NCI-H226 (cell line): ENCODE results near the gene ETS1.

Experiments used
- DNase-seq: peaks from one replicate; pipeline ENCODE4 v3.0.0-alpha.2; 2015

The ETS1 gene

GRCh38 chr11:128592454-128592853, 5.1 kb upstream of the ETS1 start:
- DNase-seq: no peak

DNA sequence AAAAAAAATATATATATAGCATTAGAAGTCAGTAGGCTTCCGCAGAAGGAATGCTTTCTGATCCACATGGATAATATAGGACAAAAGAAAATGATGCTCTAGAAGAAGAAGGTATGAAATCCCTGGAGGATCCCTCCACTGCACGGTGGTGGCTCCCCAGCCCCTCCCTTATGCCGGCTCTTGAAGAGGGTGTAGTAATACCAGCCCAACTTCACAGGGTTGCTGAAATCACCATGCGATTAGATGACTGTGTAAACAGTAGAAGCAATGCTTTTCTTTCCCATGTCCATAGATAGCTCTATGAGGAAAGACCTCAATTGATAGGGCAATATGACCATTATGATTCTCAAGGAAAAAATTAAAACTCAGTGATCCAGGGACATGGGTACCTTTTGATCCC, 3.2 kb upstream of the ETS1 start:
- DNase-seq: no peak

DNA sequence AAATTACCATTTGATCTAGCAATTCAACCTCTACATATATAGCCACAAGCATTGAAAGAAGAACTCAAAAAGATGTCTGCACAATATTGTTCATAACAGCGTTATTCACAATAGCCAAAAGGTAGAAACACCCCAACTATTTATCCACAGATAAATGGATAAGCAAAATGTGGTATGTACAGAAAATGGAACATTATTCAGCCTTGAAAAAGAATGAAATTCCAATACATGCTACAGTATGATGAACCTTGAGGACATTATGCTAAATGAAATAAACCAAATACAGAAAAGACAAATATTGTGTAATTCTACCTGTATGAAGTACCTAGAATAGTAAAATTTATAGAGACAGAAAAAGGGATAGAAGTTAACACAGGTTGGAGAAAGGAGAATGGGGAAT, 2.6 kb upstream of the ETS1 start:
- no peak for DNase-seq

DNA sequence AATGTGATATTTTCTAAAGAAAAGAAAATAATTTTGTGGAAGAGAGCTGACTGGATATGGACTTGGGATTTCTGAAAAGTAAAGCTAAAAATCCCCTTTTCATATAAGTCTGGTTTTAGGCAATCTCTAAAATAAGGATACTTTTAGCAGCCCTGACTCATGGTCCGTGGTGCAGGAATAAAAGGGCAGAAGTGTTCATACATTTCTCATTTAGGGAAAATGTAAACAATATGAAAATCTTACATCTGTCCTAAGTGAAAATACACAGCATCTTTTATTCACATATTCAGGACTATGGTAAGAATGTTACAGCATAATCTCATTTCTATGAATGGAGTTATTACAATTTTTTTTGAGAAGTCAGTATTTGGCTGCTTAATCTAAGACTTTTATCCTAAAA, 735 bp upstream of the ETS1 start:
- DNase-seq: no peak

- DNase-seq: no peak
Observed at GRCh38 chr11:128586689-128587088, 669 bp downstream of the ETS1 start.

DNA sequence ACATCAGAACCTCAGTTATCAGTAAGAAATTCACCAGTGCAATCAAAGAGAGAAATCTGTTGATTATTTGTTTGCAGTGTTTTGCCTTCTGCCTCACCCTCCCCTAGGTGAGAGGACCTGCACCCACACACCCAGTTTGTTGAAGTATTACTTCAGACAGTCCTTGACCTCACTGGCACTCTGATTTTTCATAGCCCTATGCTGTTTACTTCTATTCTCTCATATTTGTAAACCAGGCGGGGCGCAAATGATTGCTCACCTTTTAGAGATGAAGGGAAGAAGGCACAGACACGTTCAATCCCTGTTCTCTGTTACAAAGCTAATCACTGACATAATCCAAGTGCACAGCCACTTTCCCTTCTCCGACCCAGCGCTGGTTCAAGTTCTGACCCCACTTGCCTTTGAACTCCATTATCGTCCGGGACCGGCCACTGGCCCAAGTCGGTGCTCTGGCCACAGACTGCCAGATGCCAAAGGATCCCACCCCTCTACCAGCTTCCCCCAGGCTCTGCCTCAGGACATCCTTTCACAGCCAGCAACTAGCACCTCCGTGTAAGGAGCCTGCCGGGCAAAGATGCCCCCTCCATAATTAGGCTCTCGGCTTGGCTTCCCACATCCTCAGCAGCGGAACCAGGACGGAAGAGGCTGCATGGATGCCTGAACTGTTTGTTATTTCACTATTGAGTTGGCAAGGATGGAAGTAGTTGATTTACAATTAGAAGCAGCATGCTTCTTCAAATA, 1.7 kb downstream of the ETS1 start:
- DNase-seq: no peak

- no peak for DNase-seq
Observed at GRCh38 chr11:128584253-128584652, 3.1 kb downstream of the ETS1 start.

DNA sequence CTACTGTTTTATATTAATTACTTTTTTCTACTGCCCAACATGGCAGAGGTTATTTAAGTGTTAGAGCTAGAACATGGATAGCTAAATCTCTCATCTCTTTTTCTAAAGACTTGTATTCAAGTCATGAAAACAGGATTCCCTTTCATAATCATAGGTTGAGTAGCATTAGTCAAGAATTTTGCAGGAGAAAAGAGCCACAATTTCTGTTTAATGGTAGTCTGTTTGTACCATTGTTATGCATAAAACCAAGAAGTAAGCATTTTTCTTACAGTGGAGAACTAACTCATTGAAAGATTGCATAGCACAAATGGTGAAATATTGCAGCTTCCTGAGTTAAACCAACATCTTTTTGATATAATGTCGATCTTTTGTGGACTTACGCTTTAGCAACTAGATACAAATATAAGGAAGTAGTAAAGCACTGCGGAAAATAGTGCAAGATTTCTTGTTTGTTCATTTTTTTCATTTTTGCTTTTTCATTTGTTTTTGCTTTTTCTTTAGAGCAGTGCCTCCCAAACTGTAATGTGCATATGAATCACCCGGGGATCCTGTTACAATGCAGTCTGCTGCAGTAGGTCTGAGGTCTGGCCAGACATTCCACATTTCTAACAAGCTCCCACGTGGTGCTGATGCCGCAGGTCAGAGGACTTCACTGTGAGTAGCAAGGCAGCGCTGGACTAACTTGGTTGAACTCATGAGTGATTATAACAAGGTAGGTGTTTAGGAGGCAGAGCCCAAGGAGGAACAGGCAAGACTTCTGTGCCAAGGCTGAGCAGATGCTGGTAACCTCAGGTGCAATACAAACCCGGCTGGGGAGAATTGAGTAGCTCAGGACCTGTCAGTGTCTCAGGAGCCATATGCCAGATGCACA, 4.6 kb downstream of the ETS1 start:
- peak; percentile 94 for DNase-seq

DNA sequence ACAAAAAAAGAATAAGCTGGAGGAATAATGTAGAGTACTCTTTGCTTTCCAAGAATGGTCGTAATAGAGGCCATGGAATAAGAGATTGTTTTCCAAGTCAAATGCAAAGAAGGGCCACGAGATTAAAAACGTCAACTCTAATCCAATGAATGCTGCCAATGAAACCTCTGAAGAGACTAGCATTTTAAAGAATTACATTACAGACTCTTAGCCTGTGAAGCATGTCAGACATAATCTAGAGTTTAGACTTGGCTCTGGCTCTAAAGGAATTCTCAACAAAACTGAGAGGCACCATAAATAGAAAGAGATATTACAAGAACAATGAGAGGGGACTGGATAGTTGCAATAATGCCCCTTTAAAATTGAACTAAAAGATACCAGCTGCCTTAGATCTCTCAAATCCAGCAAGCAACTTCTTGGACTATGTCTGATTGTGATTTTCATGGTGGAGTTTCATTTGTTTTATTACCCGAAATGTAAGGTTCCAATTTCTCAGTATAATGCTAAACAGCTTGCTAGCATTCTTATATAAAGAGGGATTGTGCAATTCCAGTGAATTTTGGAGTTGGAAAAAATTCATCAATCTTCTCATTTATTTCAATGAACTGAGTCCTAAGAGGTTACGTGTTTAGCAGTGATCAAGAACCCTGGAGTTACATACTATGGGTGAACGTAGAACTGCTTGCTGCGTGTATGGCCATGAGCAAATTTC, 5.6 kb downstream of the ETS1 start:
- DNase-seq: no peak

DNA sequence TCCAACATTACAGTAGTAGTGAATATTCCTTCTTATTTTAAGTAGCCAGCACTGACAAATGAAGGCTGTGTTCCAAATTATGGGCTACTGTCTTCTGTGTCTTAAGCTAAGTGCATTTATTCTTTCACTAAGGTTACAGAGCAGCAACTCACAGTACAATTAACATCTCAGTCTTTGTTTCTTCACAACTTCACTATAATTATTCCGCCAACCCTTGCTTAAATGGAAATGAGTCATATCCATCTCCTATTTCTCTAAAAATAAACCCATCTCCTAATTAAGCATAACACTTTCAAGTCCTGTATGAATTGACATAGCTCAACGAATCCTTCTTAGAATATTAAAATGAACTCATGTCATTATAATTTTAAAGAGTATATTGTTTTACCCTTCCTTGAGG, 6.7 kb downstream of the ETS1 start:
- DNase-seq: no peak

- no peak for DNase-seq
Observed at GRCh38 chr11:128579798-128580504, 7.4 kb downstream of the ETS1 start.

- DNase-seq: no peak
Observed at GRCh38 chr11:128576555-128576954, 10.8 kb downstream of the ETS1 start.

DNA sequence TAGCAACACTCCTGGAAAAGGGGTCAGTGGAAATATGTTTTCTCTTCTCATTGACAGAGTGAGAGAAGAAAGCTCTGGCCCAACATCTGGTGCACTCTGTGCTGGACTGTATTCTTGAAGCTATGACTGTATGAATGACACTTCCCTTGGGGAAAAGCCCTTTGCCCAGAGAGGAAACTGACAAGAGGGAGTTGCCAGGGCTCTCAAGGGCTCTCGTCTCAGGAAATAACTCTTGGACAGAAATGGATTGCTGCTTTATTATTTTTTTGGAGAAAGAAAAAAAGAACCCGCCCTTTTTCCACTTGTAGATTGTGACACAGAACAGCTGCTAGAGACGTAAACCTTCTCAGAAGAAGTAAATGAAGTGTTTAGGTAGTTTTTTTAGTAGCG, 11.4 kb downstream of the ETS1 start:
- peak; percentile 56 for DNase-seq

DNA sequence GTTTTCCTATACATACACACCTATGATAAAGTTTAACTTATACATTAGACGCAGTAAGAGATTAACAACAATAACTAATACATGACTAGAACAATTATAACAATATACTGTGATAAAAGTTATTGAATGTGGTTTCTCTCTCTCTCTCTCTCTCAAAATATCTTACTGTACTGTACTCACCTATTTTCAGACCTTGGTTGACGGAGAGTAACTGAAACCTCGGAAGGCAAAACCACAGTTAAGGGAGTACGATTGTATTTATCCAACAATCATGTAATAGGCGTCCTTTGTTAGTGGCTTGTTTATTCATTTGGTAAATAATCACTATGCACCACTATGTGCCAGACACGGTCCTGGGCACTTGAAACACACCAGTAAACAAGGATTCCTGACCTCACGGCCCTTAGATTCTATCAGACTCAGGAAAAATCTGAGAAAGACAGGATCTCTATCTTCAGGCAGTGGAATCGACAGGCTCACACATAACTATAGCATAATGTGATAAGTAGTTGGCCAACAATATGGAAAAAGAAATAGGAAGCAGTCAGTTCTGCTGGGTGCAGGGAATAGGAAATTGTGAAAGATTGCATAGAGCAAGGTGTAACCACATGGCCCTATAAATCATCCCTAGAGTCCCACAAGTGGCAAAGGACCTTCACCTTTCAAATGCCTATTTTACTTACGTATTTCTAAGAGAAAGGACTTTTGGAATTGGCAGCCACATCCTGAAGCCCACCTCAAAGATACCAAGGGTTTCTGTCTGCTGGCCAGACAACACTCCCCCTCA, 12.0 kb downstream of the ETS1 start:
- DNase-seq: peak; percentile 28

- DNase-seq: no peak
Observed at GRCh38 chr11:128574576-128575011, 12.8 kb downstream of the ETS1 start.

- no peak for DNase-seq
Observed at GRCh38 chr11:128573638-128574037, 13.7 kb downstream of the ETS1 start.

GRCh38 chr11:128572965-128573364, 14.4 kb downstream of the ETS1 start:
- DNase-seq: no peak

GRCh38 chr11:128570632-128571031, 16.7 kb downstream of the ETS1 start:
- no peak for DNase-seq

DNA sequence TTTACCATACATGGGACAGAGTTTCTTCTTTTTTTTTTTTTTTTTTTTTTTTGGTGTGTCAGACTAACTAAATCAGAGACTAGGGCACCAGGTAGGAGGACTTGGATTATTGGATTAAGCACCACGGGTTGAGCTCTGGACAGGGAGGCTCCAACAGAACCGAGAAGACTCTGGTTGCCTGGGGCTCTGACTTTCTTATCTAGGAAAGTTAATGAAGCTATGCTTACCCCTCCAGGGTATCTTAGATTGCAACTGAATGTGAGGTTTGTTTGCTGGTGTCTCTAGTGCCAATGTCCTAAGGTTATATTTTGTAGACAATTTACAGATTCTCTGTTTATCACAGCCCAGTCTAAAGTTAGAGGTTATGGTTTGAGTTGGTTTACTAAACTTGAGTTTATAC, 18.1 kb downstream of the ETS1 start:
- no peak for DNase-seq

GRCh38 chr11:128568166-128568778, 19.1 kb downstream of the ETS1 start:
- DNase-seq: no peak

GRCh38 chr11:128567130-128567529, 20.2 kb downstream of the ETS1 start:
- DNase-seq: no peak

DNA sequence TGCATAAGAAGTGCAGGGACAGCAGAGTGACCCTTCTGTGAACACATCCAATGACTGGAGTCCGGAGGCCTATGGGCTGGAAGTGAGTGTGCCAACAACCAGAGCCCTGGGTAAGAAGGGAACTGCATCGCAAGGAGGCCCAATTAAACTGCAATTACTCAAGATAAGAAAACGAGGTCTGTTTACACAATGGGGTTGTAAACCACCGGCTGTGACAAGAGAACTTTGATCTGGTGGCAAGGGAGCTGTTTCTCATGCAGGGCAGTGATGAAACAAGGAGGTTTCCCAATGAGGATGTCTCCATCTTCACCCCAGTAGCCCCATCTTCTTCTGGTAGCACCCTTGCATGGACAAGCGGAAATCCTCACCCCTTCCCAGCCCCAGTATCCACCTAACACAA, 21.5 kb downstream of the ETS1 start:
- no peak for DNase-seq
